ENCODE measurements around the gene NCAN.

- TF ChIP-seq YY1 (IDR thresholded peaks at IDR 0.05): no peak
- TF ChIP-seq CTCF (IDR thresholded peaks at IDR 0.05; ENCODE audit: low read depth, low read length, missing input control): no peak
- no peak for TF ChIP-seq TAF1 (conservative IDR thresholded peaks at IDR 0.05)
- TF ChIP-seq RAD21 (IDR thresholded peaks at IDR 0.05): no peak
Measured at GRCh38 chr19:19230999-19231398, 19.2 kb downstream of the NCAN start.

Measured in liver (tissue), 3 donors.